IMR-90 (cell line): ENCODE measurements around the gene KCTD5. TPM values are rescaled to one million over a fixed set of nuclear protein-coding genes. Genes with fewer than 3 reads are reported as not detected.

Source experiments
- ATAC-seq: fragments of 200-7000 bp; cut with Tn5 transposase; 2 replicates; pipeline ENCODE4 v1.9.1; 2020; ENCODE audit warnings: low read depth, mild to moderate bottlenecking, moderate library complexity
- BruUV-seq: library from RNA; stranded (reverse); fragments of 400-500 nt; replicated peaks from 2 replicates; lab custom pipeline; 2021; lab: Mats Ljungman, UMichigan
- CTCF ChIA-PET: fragments of 300-600 bp; formaldehyde crosslinking; extraction: SDS; loops from one replicate; lab custom pipeline; 2021; ENCODE audit warnings: antibody characterized with exemption; lab: Yijun Ruan, JAX
- POLR2A ChIA-PET: fragments of 300-600 bp; sonication (Branson Sonifier 250); formaldehyde crosslinking; loops from one replicate; lab custom pipeline; 2022; ENCODE audit warnings: antibody characterized with exemption; ENCODE audit not compliant: unreplicated experiment; lab: Charles Lee
- DNase-seq: peaks from one replicate; pipeline ENCODE4 v3.0.0; 2013
- H2AFZ ChIP-seq: replicated peaks from 2 replicates; pipeline ENCODE3; 2013; ENCODE audit warnings: low read length, mild to moderate bottlenecking; ENCODE audit not compliant: poor library complexity
- H2AK5ac ChIP-seq: 2 replicates; pipeline ENCODE4 v1.6.1; 2013; ENCODE audit warnings: low read depth, low read length, inconsistent platforms
- H2AK9ac ChIP-seq: replicated peaks from 2 replicates; pipeline ENCODE3; 2013; ENCODE audit warnings: mild to moderate bottlenecking, low read depth, low read length, moderate library complexity; ENCODE audit not compliant: poor library complexity
- H2BK120ac ChIP-seq: 2 replicates; pipeline ENCODE4 v1.6.1; 2013; ENCODE audit warnings: low read depth, low read length, inconsistent platforms
- H2BK15ac ChIP-seq: 3 replicates; pipeline ENCODE4 v1.6.1; 2013; ENCODE audit warnings: low read depth, low read length, inconsistent platforms
- H2BK20ac ChIP-seq: 2 replicates; pipeline ENCODE4 v1.6.1; 2013; ENCODE audit warnings: low read depth, mild to moderate bottlenecking, inconsistent platforms, low read length, moderate library complexity
- H2BK5ac ChIP-seq: 2 replicates; pipeline ENCODE4 v1.6.1; 2013; ENCODE audit warnings: mild to moderate bottlenecking, low read depth, low read length, inconsistent platforms; ENCODE audit not compliant: poor library complexity, severe bottlenecking
- H3K14ac ChIP-seq: replicated peaks from 2 replicates; pipeline ENCODE4 v1.6.1; 2013; ENCODE audit warnings: low read depth, low read length, inconsistent platforms
- H3K18ac ChIP-seq: 2 replicates; pipeline ENCODE4 v1.6.1; 2013; ENCODE audit warnings: low read depth, low read length, control low read depth
- H3K23ac ChIP-seq: 2 replicates; pipeline ENCODE4 v1.6.1; 2013; ENCODE audit warnings: low read depth, low read length, inconsistent platforms
- H3K27ac ChIP-seq: 2 replicates; pipeline ENCODE4 v1.5.1; 2013; ENCODE audit warnings: mild to moderate bottlenecking, control low read depth, low read length; ENCODE audit not compliant: insufficient read depth
- H3K27me3 ChIP-seq: 2 replicates; pipeline ENCODE4 v1.6.1; 2013; ENCODE audit warnings: low read length; ENCODE audit not compliant: control insufficient read depth, insufficient read depth
- H3K36me3 ChIP-seq: 2 replicates; pipeline ENCODE4 v1.6.1; 2013; ENCODE audit warnings: low read length, mixed read lengths; ENCODE audit not compliant: control insufficient read depth, insufficient read depth
- H3K4ac ChIP-seq: 2 replicates; pipeline ENCODE4 v1.6.1; 2013; ENCODE audit warnings: low read depth, low read length, inconsistent platforms
- H3K4me1 ChIP-seq: 2 replicates; pipeline ENCODE4 v1.6.1; 2013; ENCODE audit warnings: low read length, mixed read lengths; ENCODE audit not compliant: control insufficient read depth, insufficient read depth
- H3K4me2 ChIP-seq: 2 replicates; pipeline ENCODE4 v1.6.1; 2013; ENCODE audit warnings: low read depth, mild to moderate bottlenecking, control low read depth, low read length, moderate library complexity
- H3K4me3 ChIP-seq: 2 replicates; pipeline ENCODE4 v1.5.1; 2013; ENCODE audit warnings: low read depth, mild to moderate bottlenecking, control low read depth, low read length, moderate library complexity; ENCODE audit not compliant: insufficient read depth
- H3K56ac ChIP-seq: 2 replicates; pipeline ENCODE4 v1.6.1; 2013; ENCODE audit warnings: low read length, inconsistent platforms; ENCODE audit not compliant: insufficient read depth; ENCODE audit errors: extremely low read depth
- H3K79me1 ChIP-seq, 2 experiments: 2 replicates each; pipeline ENCODE4 v1.6.1; 2013; ENCODE audit warnings: low read length in 2 of 2, inconsistent platforms in 1 of 2, low read depth in 1 of 2
- H3K9ac ChIP-seq: 2 replicates; pipeline ENCODE4 v1.6.1; 2013; ENCODE audit warnings: low read depth, low read length, control low read depth
- H3K9me1 ChIP-seq: 2 replicates; pipeline ENCODE4 v1.6.1; 2013; ENCODE audit warnings: low read length, inconsistent platforms; ENCODE audit not compliant: insufficient read depth
- H3K9me3 ChIP-seq: 2 replicates; pipeline ENCODE4 v1.6.1; 2013; ENCODE audit warnings: low read length; ENCODE audit not compliant: control insufficient read depth, insufficient read depth
- H4K20me1 ChIP-seq: 2 replicates; pipeline ENCODE4 v1.6.1; 2013; ENCODE audit warnings: low read length, inconsistent platforms; ENCODE audit not compliant: insufficient read depth
- H4K5ac ChIP-seq: 2 replicates; pipeline ENCODE4 v1.6.1; 2013; ENCODE audit warnings: mild to moderate bottlenecking, low read depth, low read length, control low read depth
- H4K8ac ChIP-seq, 2 experiments: 2 replicates each; pipeline ENCODE4 v1.6.1; 2013; ENCODE audit warnings: low read depth in 2 of 2, low read length in 2 of 2, control low read depth in 1 of 2, inconsistent platforms in 1 of 2
- H4K91ac ChIP-seq: 2 replicates; pipeline ENCODE4 v1.6.1; 2013; ENCODE audit warnings: low read depth, low read length, inconsistent platforms; ENCODE audit not compliant: insufficient read depth
- FOS ChIP-seq: fragments of 150-350 bp; IDR thresholded peaks from 2 replicates; pipeline ENCODE4 v1.6.1; 2016; ENCODE audit warnings: low read depth, low read length
- WGBS, 2 experiments: methylation state at CpG; one replicate each; pipeline versions ENCODE4 v1.1.5 to v1.1.7; 2013; ENCODE audit warnings: missing lambda C conversion rate in 2 of 2; ENCODE audit not compliant: insufficient read length in 1 of 2; ENCODE audit errors: extremely low coverage in 2 of 2; 5-methylcytosine and 5-hydroxymethylcytosine counted together
- dilution Hi-C: fragments of 300-500 bp; cut with HindIII; formaldehyde crosslinking; loops from one replicate; pipeline ENCODE4 v1.14.3; 2018; ENCODE audit warnings: low sequenced_read_pairs; ENCODE audit not compliant: unreplicated experiment
- in situ Hi-C: fragments of 300-500 bp; cut with MboI; formaldehyde crosslinking; loops from 3 replicates; pipeline ENCODE4 v1.14.3; 2019; ENCODE audit warnings: low sequenced_read_pairs, inconsistent platforms, mixed read lengths
- intact Hi-C: fragments of 100-400 bp; cut with micrococcal nuclease; formaldehyde crosslinking; loops from 2 replicates; pipeline ENCODE4 v1.10.0; 2022
- polyA plus RNA-seq, 3 experiments: library from polyadenylated mRNA; depleted of rRNA; stranded (reverse); fragments of >200 nt; gene quantifications; 2 replicates each; pipeline ENCODE4 v1.2.3, GENCODE V29; 2012; ENCODE audit warnings: low replicate concordance in 1 of 3
- total RNA-seq: library from RNA; depleted of rRNA; stranded (reverse); fragments of >200 nt; gene quantifications from 2 replicates; pipeline ENCODE4 v1.2.3, GENCODE V29; 2012

The KCTD5 gene
- total and polyA plus RNA-seq, 2 of the 4 experiments (the other 2 are of a cell fraction) = 17.2 to 56.2 TPM

- Histone ChIP-seq H3K4me3 (no peak overlapping the region), H3K18ac (no peak overlapping the region), H3K56ac (no peak overlapping the region), H3K9me3 (no peaks in the 10 kb centered on the region), H4K91ac (no peak overlapping the region), H3K14ac (no peak overlapping the region), H3K36me3 (peaks cover 66% of the 10 kb centered on the region), H3K27ac (no peak overlapping the region), H3K23ac (no peak overlapping the region), H4K20me1 (no peaks in the 10 kb centered on the region; the same call in 1 of the 2 replicates), H2BK120ac (no peak overlapping the region), H3K9me1 (no peaks in the 10 kb centered on the region), H2AK9ac (no peak overlapping the region), H2AK5ac (no peak overlapping the region), H3K9ac (no peak overlapping the region), H3K79me1 (peaks cover 0 to 15% of the 10 kb centered on the region in 2 experiments; a peak in 3 of 4 replicates), H3K27me3 (no peaks in the 10 kb centered on the region), H3K4me2 (no peak overlapping the region), H2AFZ (no peak overlapping the region), H4K8ac (no peak overlapping the region), H2BK20ac (no peak overlapping the region), H4K5ac (no peak overlapping the region), H2BK5ac (no peak overlapping the region), H3K4me1 (no peaks in the 10 kb centered on the region), H3K4ac (no peak overlapping the region), H2BK15ac (no peak overlapping the region)
- no TSS peak for BruUV-seq
- dilution Hi-C loops = no loop called here
- CTCF ChIA-PET = no interaction called here
- no peak for DNase-seq
- POLR2A ChIA-PET = no interaction called here
- TF ChIP-seq FOS = no peak
- intact Hi-C loops = no loop called here
- ATAC-seq = no peak
- in situ Hi-C loops = no loop called here
- 90% methylated on average over 11 of the region's 13 CpGs; no CpG with 5 or more reads in 1 of the 2 experiments for WGBS, 2 experiments
These were observed 18.5 kb downstream of the KCTD5 start for GRCh38 chr16:2700786-2701185.
